Measurements from ENCODE around the gene PHLDA3. TPM values are rescaled to one million over a fixed set of nuclear protein-coding genes. Genes with fewer than 3 reads are reported as not detected.

PHLDA3 gene
- total RNA-seq, 2 donors from 2014 or later, result 25.2 to 48.8 TPM

- intact Hi-C loops (cut with DNase I), result no loop called here
- TF ChIP-seq POLR2A (IDR thresholded peaks at IDR 0.05), result no peak
Observed at GRCh38 chr1:201471772-201472171, 2.8 kb upstream of the PHLDA3 start.

GRCh38 chr1:201470581-201470980, 1.6 kb upstream of the PHLDA3 start:
- no peaks in the 10 kb centered on the region for H3K36me3 ChIP-seq (replicated peaks in 1 of 2; ENCODE audit: insufficient read depth in 1 of 2, low read depth in 2 of 2)
- intact Hi-C loops (cut with DNase I), result no loop called here
- WGBS, 2 donors, result 47 to 65% methylated on average over 4 of the region's 4 CpGs
- no peak for TF ChIP-seq POLR2A (IDR thresholded peaks at IDR 0.05)
- TF ChIP-seq, protein P1, sequence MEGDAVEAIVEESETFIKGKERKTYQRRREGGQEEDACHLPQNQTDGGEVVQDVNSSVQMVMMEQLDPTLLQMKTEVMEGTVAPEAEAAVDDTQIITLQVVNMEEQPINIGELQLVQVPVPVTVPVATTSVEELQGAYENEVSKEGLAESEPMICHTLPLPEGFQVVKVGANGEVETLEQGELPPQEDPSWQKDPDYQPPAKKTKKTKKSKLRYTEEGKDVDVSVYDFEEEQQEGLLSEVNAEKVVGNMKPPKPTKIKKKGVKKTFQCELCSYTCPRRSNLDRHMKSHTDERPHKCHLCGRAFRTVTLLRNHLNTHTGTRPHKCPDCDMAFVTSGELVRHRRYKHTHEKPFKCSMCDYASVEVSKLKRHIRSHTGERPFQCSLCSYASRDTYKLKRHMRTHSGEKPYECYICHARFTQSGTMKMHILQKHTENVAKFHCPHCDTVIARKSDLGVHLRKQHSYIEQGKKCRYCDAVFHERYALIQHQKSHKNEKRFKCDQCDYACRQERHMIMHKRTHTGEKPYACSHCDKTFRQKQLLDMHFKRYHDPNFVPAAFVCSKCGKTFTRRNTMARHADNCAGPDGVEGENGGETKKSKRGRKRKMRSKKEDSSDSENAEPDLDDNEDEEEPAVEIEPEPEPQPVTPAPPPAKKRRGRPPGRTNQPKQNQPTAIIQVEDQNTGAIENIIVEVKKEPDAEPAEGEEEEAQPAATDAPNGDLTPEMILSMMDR (IDR thresholded peaks at IDR 0.05), result no peak
- ATAC-seq, result no peak
- no peak overlapping the region for H3K27ac ChIP-seq
- H3K9me3 ChIP-seq, result no peaks in the 10 kb centered on the region
- H3K4me3 ChIP-seq, result no peak overlapping the region
- peaks cover 33% of the 10 kb centered on the region for H3K4me1 ChIP-seq
- H3K27me3 ChIP-seq, result no peaks in the 10 kb centered on the region
- no peak for DNase-seq

More at GRCh38 chr1:201471772-201472171, 2.8 kb upstream of the PHLDA3 start:
- ATAC-seq, result no peak
- Histone ChIP-seq H3K9me3 (no peaks in the 10 kb centered on the region), H3K4me1 (peaks cover 29% of the 10 kb centered on the region), H3K36me3 (replicated peaks in 1 of 2; ENCODE audit: insufficient read depth in 1 of 2, low read depth in 2 of 2) (no peaks in the 10 kb centered on the region), H3K4me3 (no peak overlapping the region), H3K27me3 (no peaks in the 10 kb centered on the region), H3K27ac (no peak overlapping the region)
- no peak for DNase-seq
- WGBS, 2 donors, result 70 to 85% methylated on average over 3 of the region's 3 CpGs

DNA sequence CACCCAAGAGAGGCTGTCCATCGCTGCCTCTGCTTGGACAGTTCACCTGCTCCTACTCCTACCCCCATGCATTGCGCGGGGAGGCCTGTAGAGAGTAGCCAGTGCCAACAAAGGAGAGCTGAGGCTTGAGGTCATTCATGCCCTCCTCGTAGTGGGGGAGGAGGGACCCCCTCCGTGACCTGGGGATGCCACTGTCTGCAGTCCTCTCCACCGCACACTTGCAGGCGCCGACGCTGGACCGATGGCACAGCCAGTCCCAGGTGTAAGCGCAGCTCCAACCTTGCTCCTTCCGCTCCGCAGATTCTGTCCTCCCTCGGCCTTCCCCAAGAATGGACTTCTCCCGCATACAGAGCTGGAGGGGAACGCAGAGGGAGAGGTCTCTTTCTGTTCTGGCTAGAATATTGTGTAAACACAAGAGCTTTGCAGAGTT, 672 bp upstream of the PHLDA3 start:
- Histone ChIP-seq H3K27ac (peak overlapping the region; percentile 66 to 86 (median 74)), H3K4me1 (peaks cover 33% of the 10 kb centered on the region), H3K27me3 (no peaks in the 10 kb centered on the region), H3K36me3 (replicated peaks in 1 of 2; ENCODE audit: insufficient read depth in 1 of 2, low read depth in 2 of 2) (no peaks in the 10 kb centered on the region), H3K9me3 (no peaks in the 10 kb centered on the region), H3K4me3 (no peak overlapping the region)
- WGBS, 2 donors, result 52 to 68% methylated on average over 14 to 16 of the region's 16 CpGs
- TF ChIP-seq, protein P1 (IDR thresholded peaks at IDR 0.05), result no peak
- TF ChIP-seq POLR2A (IDR thresholded peaks at IDR 0.05), result no peak
- ATAC-seq (peak; percentile 2), DNase-seq (no peak)
- intact Hi-C loops (cut with DNase I), result no loop called here

GRCh38 chr1:201468501-201468843, 516 bp downstream of the PHLDA3 start:
- Histone ChIP-seq H3K27me3 (no peaks in the 10 kb centered on the region), H3K4me1 (peaks cover 33% of the 10 kb centered on the region), H3K4me3 (peak overlapping the region; percentile 10 to 31), H3K9me3 (no peaks in the 10 kb centered on the region), H3K27ac (peak overlapping the region; percentile 66 to 86 (median 74)), H3K36me3 (replicated peaks in 1 of 2; ENCODE audit: insufficient read depth in 1 of 2, low read depth in 2 of 2) (no peaks in the 10 kb centered on the region)
- WGBS, 2 donors, result 9% methylated on average over 44 of the region's 44 CpGs; no CpG with 5 or more reads in 1 of the 2 donors
- ATAC-seq, result peak; percentile 45
- intact Hi-C loops (cut with DNase I), result no loop called here
- peak in 3 of 4 donors; percentile 32 to 36 (median 34) for DNase-seq
- TF ChIP-seq, protein P1 (IDR thresholded peaks at IDR 0.05), result no peak
- no peak for TF ChIP-seq POLR2A (IDR thresholded peaks at IDR 0.05)

GRCh38 chr1:201466492-201466891, 2.5 kb downstream of the PHLDA3 start:
- WGBS, 2 donors, result 79 to 95% methylated on average over 3 of the region's 3 CpGs
- DNase-seq (no peak), ATAC-seq (no peak)
- no peak for TF ChIP-seq POLR2A (IDR thresholded peaks at IDR 0.05)
- TF ChIP-seq, protein P1 (IDR thresholded peaks at IDR 0.05), result no peak
- Histone ChIP-seq H3K27me3 (no peaks in the 10 kb centered on the region), H3K4me3 (no peak overlapping the region), H3K9me3 (no peaks in the 10 kb centered on the region), H3K4me1 (peaks cover 36% of the 10 kb centered on the region), H3K36me3 (replicated peaks in 1 of 2; ENCODE audit: insufficient read depth in 1 of 2, low read depth in 2 of 2) (no peaks in the 10 kb centered on the region), H3K27ac (no peak overlapping the region)
- intact Hi-C loops (cut with DNase I), result no loop called here
